ENCODE measurements around the gene STK32C.

STK32C gene

GRCh38 chr10:132313865-132314264, 6.1 kb upstream of the STK32C start:
- TF ChIP-seq, protein P1, sequence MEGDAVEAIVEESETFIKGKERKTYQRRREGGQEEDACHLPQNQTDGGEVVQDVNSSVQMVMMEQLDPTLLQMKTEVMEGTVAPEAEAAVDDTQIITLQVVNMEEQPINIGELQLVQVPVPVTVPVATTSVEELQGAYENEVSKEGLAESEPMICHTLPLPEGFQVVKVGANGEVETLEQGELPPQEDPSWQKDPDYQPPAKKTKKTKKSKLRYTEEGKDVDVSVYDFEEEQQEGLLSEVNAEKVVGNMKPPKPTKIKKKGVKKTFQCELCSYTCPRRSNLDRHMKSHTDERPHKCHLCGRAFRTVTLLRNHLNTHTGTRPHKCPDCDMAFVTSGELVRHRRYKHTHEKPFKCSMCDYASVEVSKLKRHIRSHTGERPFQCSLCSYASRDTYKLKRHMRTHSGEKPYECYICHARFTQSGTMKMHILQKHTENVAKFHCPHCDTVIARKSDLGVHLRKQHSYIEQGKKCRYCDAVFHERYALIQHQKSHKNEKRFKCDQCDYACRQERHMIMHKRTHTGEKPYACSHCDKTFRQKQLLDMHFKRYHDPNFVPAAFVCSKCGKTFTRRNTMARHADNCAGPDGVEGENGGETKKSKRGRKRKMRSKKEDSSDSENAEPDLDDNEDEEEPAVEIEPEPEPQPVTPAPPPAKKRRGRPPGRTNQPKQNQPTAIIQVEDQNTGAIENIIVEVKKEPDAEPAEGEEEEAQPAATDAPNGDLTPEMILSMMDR (IDR thresholded peaks at IDR 0.05; ENCODE audit: borderline replicate concordance, control extremely low read depth, extremely low read depth, insufficient read depth, missing control alignments) = no peak
- no peak for DNase-seq (ENCODE audit: low spot score)
- in situ Hi-C loops (cut with MboI; ENCODE audit: low sequenced_read_pairs, unreplicated experiment) = no loop called here

GRCh38 chr10:132313305-132313704, 5.6 kb upstream of the STK32C start:
- in situ Hi-C loops (cut with MboI; ENCODE audit: low sequenced_read_pairs, unreplicated experiment) = no loop called here
- no peak for DNase-seq (ENCODE audit: low spot score)
- TF ChIP-seq, protein P1 (IDR thresholded peaks at IDR 0.05; ENCODE audit: borderline replicate concordance, control extremely low read depth, extremely low read depth, insufficient read depth, missing control alignments) = no peak

- TF ChIP-seq, protein P1 (IDR thresholded peaks at IDR 0.05; ENCODE audit: borderline replicate concordance, control extremely low read depth, extremely low read depth, insufficient read depth, missing control alignments) = no peak
- in situ Hi-C loops (cut with MboI; ENCODE audit: low sequenced_read_pairs, unreplicated experiment) = no loop called here
- no peak for DNase-seq (ENCODE audit: low spot score)
These were observed 3.7 kb upstream of the STK32C start for GRCh38 chr10:132311338-132311939.

DNA sequence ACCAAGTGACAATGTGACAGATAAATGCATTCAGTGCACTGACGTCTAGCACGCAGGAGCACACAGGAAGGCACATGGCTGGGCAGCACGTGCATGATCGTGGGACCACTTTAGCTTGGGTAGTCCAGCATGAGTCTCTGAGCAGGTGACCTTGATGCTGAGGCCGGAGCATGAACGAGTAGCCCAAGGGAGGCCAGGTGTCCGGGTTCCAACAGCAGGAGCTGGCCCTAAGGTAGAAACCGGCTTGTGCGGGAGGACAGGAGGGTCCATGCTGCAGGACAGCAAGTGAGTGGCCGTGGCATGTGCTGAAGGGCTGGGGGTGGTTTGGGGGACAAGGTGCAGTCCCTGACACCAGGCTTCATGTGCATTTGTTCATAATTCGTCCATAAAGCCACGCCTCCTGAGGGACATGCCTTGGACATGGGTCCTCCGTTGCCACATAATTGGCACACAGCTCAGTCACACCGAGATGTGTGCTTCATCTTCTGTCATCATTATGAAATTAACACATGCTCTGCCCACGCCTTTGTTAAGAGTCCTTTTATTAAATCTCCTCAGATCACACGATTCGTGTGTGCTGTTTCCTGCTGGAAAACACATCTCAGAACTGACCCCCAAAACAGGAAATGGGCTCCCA, 3.1 kb upstream of the STK32C start:
- in situ Hi-C loops (cut with MboI; ENCODE audit: low sequenced_read_pairs, unreplicated experiment) = no loop called here
- TF ChIP-seq, protein P1 (IDR thresholded peaks at IDR 0.05; ENCODE audit: borderline replicate concordance, control extremely low read depth, extremely low read depth, insufficient read depth, missing control alignments) = no peak
- DNase-seq (ENCODE audit: low spot score) = no peak

DNA sequence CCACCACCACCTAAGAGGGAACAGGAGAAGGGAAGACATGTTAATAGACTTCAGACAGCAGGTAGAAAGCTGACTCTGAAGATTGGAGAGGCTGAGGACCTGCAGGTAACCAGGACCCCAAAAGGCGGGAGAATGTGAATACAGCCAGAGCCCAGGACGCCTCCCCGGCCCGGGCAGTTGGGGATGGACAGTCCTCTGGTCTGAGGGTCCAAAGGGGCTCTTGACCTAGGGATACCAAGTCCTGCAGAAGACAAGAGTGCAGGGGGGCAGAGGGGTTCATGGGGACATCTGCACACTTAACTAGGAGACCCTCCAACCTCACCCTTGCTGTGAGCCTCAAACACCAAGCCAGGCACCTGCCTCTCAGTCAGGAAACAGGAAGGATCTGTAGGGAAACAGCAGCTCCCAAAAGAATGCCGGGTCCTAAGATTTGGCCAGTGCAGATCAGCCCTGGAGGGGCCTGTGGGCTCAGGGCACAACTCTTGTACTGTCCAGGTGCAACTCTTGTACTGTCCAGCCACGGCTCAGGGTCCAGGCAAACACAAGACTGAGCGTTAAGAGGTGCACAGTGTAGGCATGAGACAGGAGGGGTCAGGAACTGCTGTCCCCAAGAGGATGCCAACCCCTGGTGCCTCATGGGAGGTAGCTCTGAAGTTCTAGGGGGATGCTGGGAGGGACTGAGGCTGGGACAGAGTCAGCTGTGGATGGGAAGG, 2.3 kb upstream of the STK32C start:
- TF ChIP-seq, protein P1 (IDR thresholded peaks at IDR 0.05; ENCODE audit: borderline replicate concordance, control extremely low read depth, extremely low read depth, insufficient read depth, missing control alignments) = no peak
- in situ Hi-C loops (cut with MboI; ENCODE audit: low sequenced_read_pairs, unreplicated experiment) = no loop called here
- no peak for DNase-seq (ENCODE audit: low spot score)

- in situ Hi-C loops (cut with MboI; ENCODE audit: low sequenced_read_pairs, unreplicated experiment) = no loop called here
These were observed 1.7 kb upstream of the STK32C start for GRCh38 chr10:132309471-132309865.

More at GRCh38 chr10:132309471-132309865, 1.7 kb upstream of the STK32C start:
- TF ChIP-seq, protein P1 (IDR thresholded peaks at IDR 0.05; ENCODE audit: borderline replicate concordance, control extremely low read depth, extremely low read depth, insufficient read depth, missing control alignments) = no peak
- DNase-seq (ENCODE audit: low spot score) = no peak

Data from GM13976 (cell line).